ENCODE results near the gene ABHD16B. TPM values are rescaled to one million over a fixed set of nuclear protein-coding genes. Genes with fewer than 3 reads are reported as not detected.

Gene ABHD16B
- polyA plus RNA-seq (ENCODE audit: insufficient read length in 10 of 10) = not detected
- long read RNA-seq, donor 1, partial matches to known transcripts = 0 of 3 reads
- long read RNA-seq, donor 1, other reads (novel, unspliced or antisense) = 0 of 3 reads
- long read RNA-seq, donor 2, partial matches to known transcripts = 0 of 3 reads
- long read RNA-seq, donor 2, other reads (novel, unspliced or antisense) = 0 of 3 reads
- long read RNA-seq, donor 3 = 0 reads
- long read RNA-seq, donor 4, partial matches to known transcripts = 0 of 3 reads
- long read RNA-seq, donor 4, other reads (novel, unspliced or antisense) = 0 of 3 reads
- long read RNA-seq, donor 5, transcript ABHD16B-201 (1 exons, 1,491 nt) = major isoform, 9 of 9 reads
- long read RNA-seq, donor 5, partial matches to known transcripts = 0 of 9 reads
- long read RNA-seq, donor 5, other reads (novel, unspliced or antisense) = 0 of 9 reads
- long read RNA-seq, donor 6, partial matches to known transcripts = 0 of 3 reads
- long read RNA-seq, donor 6, other reads (novel, unspliced or antisense) = 0 of 3 reads
- long read RNA-seq, donor 7, partial matches to known transcripts = 0 of 4 reads
- long read RNA-seq, donor 7, other reads (novel, unspliced or antisense) = 0 of 4 reads
- long read RNA-seq, donor 8, partial matches to known transcripts = 0 of 3 reads
- long read RNA-seq, donor 8, other reads (novel, unspliced or antisense) = 0 of 3 reads
- long read RNA-seq, donor 9 = 0 reads

DNA sequence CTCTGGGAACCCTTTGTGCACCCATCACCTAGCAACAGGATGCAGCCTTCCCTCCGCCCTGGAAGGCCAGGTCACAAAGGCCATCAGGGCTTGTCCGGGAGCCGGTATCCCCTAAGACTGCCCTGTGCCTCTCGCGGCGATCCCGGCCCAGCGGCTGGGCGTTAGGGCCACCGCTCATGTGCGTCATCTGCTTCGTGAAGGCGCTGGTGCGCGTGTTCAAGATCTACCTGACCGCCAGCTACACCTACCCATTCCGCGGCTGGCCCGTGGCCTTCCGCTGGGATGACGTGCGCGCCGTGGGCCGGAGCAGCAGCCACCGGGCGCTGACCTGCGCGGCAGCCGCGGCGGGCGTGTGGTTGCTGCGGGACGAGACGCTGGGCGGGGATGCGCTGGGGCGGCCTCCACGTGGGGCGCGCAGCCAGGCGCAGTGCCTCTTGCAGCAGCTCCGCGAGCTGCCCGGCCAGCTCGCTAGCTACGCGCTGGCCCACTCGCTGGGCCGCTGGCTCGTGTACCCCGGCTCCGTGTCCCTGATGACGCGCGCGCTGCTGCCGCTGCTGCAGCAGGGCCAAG lies at the start of gene ABHD16B:
Gene ABHD16B, plus strand, starts transcription at position 134 of the 570 bp plus-strand sequence. Its CDS starts 43 bp downstream, at position 177.
- DNase-seq = no peak

DNA sequence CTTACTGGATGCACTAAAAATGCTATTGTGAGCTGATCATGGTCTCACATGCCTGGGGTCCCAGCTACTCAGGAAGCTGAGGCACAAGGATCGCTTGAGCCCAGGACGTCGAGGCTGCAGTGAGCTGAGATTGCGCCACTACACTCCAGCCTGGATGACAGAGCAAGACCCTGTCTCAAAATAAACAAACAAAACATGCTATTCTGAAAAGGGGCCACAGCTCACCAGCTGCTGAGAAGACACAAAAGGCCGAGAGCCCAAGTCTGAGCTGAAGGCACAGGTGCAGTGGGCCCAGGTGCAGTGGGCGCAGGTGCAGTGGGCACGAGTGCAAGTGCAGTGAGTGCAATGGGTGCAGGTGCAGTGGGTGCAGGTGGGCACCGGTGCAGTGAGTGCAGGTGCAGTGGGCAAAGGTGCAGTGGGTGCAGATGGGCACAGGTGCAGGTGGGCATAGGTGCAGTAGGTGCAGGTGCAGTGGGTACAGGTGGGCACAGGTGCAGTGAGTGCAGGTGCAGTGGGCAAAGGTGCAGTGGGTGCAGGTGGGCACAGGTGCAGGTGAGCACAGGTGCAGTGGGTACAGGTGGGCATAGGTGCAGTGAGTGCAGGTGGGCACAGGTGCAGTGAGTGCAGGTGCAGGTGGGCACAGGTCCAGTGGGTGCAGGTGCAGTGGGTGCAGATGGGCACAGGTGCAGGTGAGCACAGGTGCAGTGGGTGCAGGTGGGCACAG lies 46.2 kb upstream of the ABHD16B start:
- no peak for DNase-seq

GRCh38 chr20:63815615-63816253 lies 45.6 kb upstream of the ABHD16B start:
- DNase-seq = no peak

- peak in 1 of 3 donors; percentile 63 for DNase-seq
Observed at GRCh38 chr20:63819224-63819921, 41.9 kb upstream of the ABHD16B start.

- DNase-seq = no peak
Observed at GRCh38 chr20:63821811-63822210, 39.5 kb upstream of the ABHD16B start.

DNA sequence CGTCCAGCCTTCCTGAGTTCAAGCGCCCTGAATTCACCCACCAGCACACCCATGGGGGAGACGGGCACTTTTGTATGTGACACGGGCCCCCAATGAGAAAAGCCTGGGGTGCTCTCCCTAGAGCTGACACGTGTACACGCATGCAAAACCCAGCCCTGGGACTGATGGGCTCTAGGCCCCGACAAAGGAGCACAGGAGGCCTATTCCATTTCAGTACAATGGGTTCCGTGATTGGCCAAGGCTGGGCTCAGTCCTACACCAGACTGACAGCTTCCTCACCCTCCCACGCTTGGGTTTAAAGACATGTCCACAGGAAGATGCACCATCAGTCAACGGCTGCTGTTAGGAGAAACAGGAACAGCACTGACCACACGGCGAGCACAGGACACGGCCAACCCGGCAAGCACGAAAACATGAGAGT lies 39.0 kb upstream of the ABHD16B start:
- DNase-seq = no peak

DNA sequence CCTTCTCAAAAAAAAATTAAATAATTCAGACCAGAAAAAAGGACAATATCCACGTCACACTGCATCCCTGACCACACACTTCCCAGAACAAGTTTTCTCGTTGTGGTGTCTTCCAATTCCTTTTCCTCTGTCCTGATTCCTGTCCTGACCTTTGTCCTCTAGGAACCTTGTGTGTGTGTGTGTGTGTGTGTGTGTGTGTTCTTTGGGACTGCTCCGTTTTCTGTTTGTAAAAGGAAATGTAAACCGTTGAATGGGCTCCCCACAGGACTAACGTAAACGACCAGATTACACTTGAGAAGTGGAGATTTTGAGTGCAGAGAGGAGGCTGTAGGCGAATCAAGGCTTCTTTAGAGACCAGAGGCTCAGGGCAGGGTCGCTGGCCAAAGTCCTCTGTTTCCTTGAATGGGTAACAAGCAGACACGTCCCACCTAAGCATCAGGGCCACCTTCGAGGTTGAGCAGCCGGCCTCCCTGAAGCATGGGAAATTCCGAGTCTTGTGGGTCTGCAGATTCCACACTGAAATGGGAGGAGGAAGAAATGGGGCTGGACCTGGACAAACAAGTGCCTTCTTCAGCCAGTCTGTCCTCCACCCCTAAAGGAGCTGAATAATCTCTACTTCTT lies 37.5 kb upstream of the ABHD16B start:
- DNase-seq = no peak

DNA sequence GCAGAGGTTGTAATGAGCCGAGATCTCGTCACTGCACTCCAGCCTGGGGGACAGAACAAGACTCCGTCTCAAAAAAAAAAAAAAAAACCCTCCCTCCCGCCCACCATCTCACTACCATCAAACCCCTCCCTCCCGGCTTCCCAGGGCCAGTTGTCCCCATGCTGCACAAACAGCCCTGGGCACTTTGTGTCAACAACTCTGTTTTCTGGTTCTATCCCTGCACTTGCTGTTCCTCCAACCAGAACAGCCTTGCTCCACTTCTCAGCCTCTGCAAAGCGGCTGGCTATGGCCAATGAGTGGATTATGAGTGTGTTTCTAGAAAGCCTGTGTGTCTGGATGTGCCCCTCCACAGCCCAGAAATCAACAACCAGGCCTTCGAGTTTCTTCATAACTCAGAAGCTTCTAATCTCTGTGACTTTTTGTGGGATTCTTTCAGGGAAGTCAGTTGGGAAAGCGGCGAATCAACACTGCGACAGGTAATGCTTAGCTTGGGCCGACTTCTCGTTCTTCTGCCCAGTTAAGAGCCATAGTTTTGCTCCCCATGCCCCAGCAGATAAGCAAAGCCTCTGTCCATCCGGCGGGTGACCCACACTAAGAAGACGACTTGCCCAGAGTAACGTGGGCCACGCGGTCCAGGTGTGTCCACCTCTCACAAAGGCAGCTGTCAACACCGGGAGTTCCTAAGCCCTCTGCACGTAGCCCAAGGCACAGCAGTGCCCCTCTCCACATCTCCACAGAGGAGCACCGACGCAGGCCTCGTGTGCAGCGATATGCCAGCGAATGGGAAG lies 35.8 kb upstream of the ABHD16B start:
- DNase-seq = no peak

DNA sequence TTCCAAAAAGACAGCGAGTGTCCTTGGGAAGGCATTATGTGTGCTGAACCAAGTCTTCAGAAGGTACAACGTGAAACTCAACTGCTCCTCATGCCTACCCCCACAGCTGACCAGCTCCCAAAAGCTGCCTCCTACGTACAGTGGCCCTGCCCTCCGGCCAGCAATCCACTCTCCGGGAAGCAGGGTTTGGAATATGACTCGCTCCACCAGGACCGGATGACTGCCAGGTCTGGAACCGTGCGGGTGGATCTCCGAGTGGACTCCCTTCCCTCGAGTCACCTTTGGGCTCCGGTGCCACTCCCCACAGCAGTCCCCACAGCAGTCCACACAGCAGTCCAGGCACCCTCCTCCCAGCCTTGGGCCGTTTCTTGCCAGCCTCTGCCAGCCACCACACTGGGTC lies 34.5 kb upstream of the ABHD16B start:
- no peak for DNase-seq

DNA sequence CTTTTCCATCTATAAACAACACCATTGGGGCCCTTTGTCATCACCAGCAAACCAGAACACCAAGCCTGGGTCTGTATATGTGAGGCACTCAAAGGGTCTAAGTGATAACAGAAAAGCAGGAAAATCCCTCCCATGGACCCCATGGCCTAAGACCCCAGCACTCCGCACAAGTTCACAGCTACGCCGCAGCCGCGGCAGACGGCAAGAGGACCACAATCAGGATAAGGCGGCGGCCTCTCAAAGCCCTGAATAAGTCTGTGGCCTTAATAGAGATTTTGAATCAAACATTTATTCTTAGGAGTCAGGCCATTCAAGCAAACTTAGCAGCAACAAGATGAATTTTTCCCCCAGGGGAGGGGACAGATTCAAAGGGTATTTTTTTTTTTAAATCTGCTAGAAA lies 33.2 kb upstream of the ABHD16B start:
- no peak for DNase-seq

DNA sequence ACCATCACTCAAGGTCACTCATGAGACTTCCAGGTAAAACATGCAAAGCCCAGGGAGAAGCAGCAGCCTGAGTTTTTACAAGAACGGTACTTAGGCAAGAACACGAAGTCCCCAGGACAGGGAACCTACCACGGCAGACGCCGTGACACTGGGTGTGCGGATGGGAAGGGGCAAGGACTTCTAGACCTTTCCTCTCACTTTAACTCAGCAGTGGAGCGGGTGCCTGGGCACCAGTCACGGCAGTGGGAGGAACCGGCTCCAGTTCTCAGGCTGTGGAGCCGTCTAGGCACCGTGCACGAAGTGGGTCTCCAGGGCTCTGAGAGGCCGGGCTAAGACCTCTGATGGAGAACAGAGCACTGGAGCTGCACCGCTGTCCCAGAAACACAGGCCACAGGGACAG lies 32.8 kb upstream of the ABHD16B start:
- DNase-seq = no peak

GRCh38 chr20:63828951-63829350 lies 32.3 kb upstream of the ABHD16B start:
- DNase-seq = no peak

DNA sequence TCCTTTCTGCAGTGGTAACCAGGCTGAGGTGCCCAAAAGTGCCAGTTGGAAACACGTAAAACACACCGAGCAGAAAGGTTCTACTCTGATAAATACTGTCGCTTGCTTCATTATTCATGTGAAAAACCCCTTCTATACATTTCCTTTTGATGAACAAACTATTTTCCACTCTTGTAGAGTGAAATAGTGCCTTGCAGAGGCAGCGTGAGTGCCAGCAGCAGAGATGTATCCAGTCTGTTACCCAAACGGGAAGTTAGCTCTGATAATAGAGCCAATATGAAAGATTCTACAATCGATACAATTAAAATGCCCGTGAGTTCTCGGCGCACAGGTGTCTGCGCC lies 31.7 kb upstream of the ABHD16B start:
- DNase-seq = no peak

GRCh38 chr20:63829945-63830835 lies 31.1 kb upstream of the ABHD16B start:
- DNase-seq = no peak

DNA sequence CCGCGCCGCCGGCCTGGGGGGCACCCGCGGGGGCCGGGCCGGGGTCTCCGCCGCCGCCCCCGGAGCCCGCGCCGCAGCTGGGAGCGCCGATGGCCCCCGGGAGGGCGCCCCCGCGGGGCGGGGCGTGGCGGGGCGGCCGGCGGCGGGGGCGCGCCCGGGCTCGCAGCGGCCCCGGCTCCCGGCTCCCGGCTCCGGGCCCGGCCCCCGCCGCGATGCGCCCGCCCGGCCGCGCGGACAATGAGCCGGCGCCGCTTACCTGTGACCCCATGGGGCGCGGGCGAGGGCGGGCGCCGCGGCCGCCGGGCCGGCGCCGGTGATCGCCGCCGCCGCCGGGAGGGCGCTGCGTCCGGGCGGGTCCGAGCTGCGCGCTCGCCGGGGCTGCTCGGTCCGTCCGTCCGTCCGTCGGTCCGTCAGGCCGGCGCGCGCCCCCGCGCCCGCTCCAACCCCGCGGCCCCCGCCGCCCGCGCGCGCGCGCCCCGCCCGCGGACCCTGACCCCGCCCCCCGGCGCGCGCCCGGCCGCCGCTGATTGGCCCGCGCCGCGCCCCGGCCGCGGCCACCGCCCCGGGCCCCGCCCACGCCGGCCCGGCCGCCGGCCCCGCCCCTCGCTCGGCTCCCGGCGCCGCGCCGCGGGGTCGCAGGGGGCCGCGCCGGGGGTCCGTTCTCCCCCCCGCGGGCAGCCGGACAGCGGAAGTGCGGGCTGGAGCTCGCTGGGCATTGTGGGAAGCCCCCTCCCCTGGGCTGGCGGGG lies 30.3 kb upstream of the ABHD16B start, which contains the start of gene ZBTB46:
Gene ZBTB46, minus strand, starts transcription at position 424 of the 748 bp plus-strand sequence. CDS start 40,507 bp downstream, outside the sequence.
- DNase-seq = peak in 1 of 3 donors; percentile 73

DNA sequence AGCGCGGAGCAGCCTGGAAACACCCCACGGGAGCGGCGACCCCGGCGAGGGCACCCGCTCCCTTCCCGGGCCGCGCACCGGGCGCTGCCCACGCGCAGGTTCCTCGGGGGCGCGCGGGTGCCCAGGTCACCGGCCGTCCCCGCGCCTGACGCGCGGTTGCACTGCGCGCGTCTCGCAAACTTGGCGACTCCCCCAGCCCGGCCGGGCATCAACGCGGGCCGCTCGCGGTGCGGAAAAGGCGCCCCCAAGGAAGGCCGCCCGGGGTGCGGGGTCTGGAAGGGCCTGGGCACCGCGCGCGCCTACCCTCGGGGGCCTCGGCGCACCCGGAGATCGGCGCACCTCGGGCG lies 29.7 kb upstream of the ABHD16B start:
- DNase-seq = no peak

GRCh38 chr20:63831993-63832686 lies 29.2 kb upstream of the ABHD16B start:
- DNase-seq = peak in 1 of 3 donors; percentile 69
